MM.1S (cell line): ENCODE results near the gene LRRC17.

Experiments used
- EZH2 ChIP-seq: fragments of 300-600 bp; sonication (generic); optimal IDR thresholded peaks from 2 replicates; pipeline ENCODE3; 2017; ENCODE audit warnings: low read depth, mild to moderate bottlenecking, antibody characterized with exemption, low read length, mixed read lengths
- TF ChIP-seq, protein P1 (sequence below): fragments of 300-600 bp; sonication (generic); IDR thresholded peaks from 2 replicates; pipeline ENCODE4 v1.5.1; 2016; ENCODE audit warnings: antibody characterized with exemption, low read length, mixed read lengths

DNA sequence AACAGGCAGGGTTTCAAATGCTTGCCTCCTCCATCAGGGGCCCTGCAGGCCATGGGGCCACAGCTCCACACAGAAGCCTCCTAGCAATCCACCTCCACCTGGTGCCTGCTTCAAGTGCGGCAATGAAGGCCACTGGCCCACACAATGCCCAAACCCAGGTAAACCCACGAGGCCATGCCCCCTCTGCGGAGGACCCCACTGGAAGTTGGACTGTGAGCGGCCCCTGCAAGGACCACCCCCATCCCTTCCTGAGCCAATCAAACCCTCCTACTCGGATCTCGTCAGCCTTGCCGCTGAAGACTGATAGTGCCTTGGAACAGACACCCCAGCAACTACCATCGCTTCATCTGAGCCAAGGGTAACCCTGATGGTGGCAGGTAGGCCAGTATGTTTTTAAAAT is 63.1 kb downstream of the LRRC17 start:
- no peak for TF ChIP-seq EZH2
- TF ChIP-seq, protein P1, sequence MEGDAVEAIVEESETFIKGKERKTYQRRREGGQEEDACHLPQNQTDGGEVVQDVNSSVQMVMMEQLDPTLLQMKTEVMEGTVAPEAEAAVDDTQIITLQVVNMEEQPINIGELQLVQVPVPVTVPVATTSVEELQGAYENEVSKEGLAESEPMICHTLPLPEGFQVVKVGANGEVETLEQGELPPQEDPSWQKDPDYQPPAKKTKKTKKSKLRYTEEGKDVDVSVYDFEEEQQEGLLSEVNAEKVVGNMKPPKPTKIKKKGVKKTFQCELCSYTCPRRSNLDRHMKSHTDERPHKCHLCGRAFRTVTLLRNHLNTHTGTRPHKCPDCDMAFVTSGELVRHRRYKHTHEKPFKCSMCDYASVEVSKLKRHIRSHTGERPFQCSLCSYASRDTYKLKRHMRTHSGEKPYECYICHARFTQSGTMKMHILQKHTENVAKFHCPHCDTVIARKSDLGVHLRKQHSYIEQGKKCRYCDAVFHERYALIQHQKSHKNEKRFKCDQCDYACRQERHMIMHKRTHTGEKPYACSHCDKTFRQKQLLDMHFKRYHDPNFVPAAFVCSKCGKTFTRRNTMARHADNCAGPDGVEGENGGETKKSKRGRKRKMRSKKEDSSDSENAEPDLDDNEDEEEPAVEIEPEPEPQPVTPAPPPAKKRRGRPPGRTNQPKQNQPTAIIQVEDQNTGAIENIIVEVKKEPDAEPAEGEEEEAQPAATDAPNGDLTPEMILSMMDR, result no peak
